Left ventricle myocardium inferior (tissue), 1 donor: ENCODE data around the gene PLEKHH2. TPM values are rescaled to one million over a fixed set of nuclear protein-coding genes. Genes with fewer than 3 reads are reported as not detected.

Source experiments
- DNase-seq: peaks from one replicate; pipeline ENCODE4 v3.0.0-alpha.2; 2020
- H3K27ac ChIP-seq: fragments of 200-600 bp; replicated peaks from 2 replicates; pipeline ENCODE4 v1.8.0; 2021
- H3K27me3 ChIP-seq: fragments of 200-600 bp; 2 replicates; pipeline ENCODE4 v1.8.0; 2021; ENCODE audit warnings: low read depth
- H3K36me3 ChIP-seq: fragments of 200-600 bp; 2 replicates; pipeline ENCODE4 v1.8.0; 2021
- H3K4me1 ChIP-seq: fragments of 200-600 bp; 2 replicates; pipeline ENCODE4 v1.8.0; 2021
- H3K4me3 ChIP-seq: fragments of 200-600 bp; 2 replicates; pipeline ENCODE4 v1.8.0; 2021; ENCODE audit warnings: mild to moderate bottlenecking, moderate library complexity
- H3K9me3 ChIP-seq: fragments of 200-600 bp; replicated peaks from 2 replicates; pipeline ENCODE4 v1.8.0; 2021
- intact Hi-C: fragments of 100-400 bp; cut with micrococcal nuclease; formaldehyde crosslinking; loops from one replicate; pipeline ENCODE4 v1.11.0; 2022
- total RNA-seq: library from RNA; stranded (reverse); fragmentation: NEBNext Ultra II Directional; extraction: Animal tissue kit (Norgen Biotek cat#: 25700); gene quantifications from one replicate; pipeline ENCODE4 v1.2.1, GENCODE V29; 2021
- TF ChIP-seq, protein P1 (sequence below): fragments of 200-600 bp; IDR thresholded peaks from 2 replicates; pipeline ENCODE4 v1.8.0; 2021; ENCODE audit warnings: antibody characterized with exemption, mild to moderate bottlenecking, borderline replicate concordance
- donor health status: DM: no; HTN: yes; CAD: no; lungs with severe emphysema.

Gene PLEKHH2
- total RNA-seq, 1 donor from 2014 or later = 1.3 TPM

DNA sequence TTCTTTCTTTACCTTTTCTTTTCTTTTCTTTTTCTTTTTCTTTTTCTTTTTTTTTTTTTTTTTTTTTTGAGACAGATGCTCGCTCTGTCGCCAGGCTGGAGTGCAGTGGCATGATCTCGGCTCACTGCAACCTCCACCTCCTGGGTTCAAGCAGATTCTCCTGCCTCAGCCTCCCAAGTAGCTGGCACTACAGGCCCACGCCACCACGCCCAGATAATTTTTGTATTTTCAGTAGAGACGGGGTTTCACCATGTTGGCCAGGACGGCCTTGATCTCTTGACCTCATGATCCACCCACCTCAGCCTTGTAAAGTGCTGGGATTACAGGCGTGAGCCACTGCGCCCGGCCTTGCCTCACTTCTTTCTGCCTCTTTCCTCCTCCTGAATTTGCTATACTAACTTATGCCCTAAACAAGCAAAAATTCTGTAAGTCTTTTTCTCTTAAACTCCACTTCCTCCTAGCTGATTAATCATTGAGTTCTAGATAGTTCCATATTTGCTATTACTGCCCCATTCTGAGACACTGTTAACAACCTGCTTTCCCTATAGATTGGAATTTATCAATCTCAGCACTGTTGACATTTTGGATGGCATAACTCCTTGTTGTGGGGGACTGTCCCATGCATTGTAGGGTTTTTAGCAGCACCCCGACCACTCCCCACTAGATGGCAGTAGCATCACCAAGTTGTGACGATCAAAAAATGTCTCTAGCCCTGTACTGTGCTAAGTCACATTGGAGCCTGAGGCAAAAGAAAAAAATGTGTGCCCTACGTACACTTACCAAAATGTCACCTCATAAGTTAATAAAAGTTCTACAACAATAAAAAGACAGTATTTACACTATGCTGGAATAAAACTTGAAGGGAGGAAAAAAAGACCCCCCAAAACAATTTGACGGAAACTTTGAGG lies 24.8 kb upstream of the PLEKHH2 start:
- Histone ChIP-seq H3K36me3 (no peaks in the 10 kb centered on the region), H3K9me3 (no peaks in the 10 kb centered on the region), H3K4me3 (no peak overlapping the region), H3K27ac (no peak overlapping the region), H3K4me1 (no peaks in the 10 kb centered on the region), H3K27me3 (peaks cover under 1% of the 10 kb centered on the region)
- TF ChIP-seq, protein P1, sequence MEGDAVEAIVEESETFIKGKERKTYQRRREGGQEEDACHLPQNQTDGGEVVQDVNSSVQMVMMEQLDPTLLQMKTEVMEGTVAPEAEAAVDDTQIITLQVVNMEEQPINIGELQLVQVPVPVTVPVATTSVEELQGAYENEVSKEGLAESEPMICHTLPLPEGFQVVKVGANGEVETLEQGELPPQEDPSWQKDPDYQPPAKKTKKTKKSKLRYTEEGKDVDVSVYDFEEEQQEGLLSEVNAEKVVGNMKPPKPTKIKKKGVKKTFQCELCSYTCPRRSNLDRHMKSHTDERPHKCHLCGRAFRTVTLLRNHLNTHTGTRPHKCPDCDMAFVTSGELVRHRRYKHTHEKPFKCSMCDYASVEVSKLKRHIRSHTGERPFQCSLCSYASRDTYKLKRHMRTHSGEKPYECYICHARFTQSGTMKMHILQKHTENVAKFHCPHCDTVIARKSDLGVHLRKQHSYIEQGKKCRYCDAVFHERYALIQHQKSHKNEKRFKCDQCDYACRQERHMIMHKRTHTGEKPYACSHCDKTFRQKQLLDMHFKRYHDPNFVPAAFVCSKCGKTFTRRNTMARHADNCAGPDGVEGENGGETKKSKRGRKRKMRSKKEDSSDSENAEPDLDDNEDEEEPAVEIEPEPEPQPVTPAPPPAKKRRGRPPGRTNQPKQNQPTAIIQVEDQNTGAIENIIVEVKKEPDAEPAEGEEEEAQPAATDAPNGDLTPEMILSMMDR = peak; percentile 85
- intact Hi-C loops = no loop called here
- DNase-seq = peak; percentile 53

GRCh38 chr2:43612944-43613343 lies 24.1 kb upstream of the PLEKHH2 start:
- TF ChIP-seq, protein P1 = no peak
- H3K4me3 ChIP-seq = no peak overlapping the region
- intact Hi-C loops = no loop called here
- no peaks in the 10 kb centered on the region for H3K9me3 ChIP-seq
- H3K36me3 ChIP-seq = no peaks in the 10 kb centered on the region
- peaks cover 8% of the 10 kb centered on the region for H3K27me3 ChIP-seq
- H3K4me1 ChIP-seq = no peaks in the 10 kb centered on the region
- DNase-seq = no peak
- H3K27ac ChIP-seq = no peak overlapping the region

DNA sequence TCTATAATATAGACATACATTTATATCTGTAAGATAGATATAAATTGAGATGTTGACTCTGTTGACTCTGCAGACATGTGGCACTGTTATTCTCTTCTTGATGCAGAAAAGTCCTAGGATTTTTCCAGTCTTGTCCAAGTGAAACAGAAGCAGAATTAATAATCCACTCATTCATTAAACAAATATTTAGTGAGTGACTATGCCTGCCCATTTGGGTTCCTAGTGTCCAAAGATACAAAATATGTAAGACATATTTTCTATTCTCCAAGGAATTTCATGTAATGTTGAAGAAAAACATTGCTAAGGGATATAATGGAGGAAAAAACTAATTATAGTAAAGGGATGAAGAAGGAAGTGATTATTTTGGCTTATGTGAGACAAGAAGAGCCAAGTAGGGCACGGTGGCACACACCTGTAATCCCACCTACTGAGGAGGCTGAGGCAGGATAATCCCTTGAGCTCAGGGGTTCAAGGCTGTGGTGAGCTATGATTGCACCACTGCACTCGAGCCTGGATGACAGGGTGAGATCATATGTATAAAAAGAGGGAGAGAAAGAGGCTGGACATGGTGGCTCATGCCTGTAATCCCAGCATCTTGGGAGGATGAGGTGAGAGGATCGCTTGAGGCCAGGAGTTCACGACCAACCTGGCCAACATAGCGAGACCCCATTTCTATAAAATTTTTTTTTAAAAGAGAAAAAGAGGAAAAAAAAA lies 19.9 kb upstream of the PLEKHH2 start:
- no peaks in the 10 kb centered on the region for H3K4me1 ChIP-seq
- intact Hi-C loops = no loop called here
- TF ChIP-seq, protein P1 = no peak

GRCh38 chr2:43619511-43619910 lies 17.5 kb upstream of the PLEKHH2 start:
- Histone ChIP-seq H3K27me3 (peaks cover 39% of the 10 kb centered on the region), H3K36me3 (no peaks in the 10 kb centered on the region), H3K9me3 (no peaks in the 10 kb centered on the region), H3K27ac (no peak overlapping the region), H3K4me3 (no peak overlapping the region), H3K4me1 (no peaks in the 10 kb centered on the region)
- TF ChIP-seq, protein P1 = no peak
- intact Hi-C loops = no loop called here
- no peak for DNase-seq

More for the DNA sequence above, 19.9 kb upstream of the PLEKHH2 start:
- H3K27ac ChIP-seq = no peak overlapping the region
- H3K4me3 ChIP-seq = no peak overlapping the region
- no peaks in the 10 kb centered on the region for H3K36me3 ChIP-seq
- H3K9me3 ChIP-seq = no peaks in the 10 kb centered on the region
- DNase-seq = no peak
- H3K27me3 ChIP-seq = peaks cover 33% of the 10 kb centered on the region

- intact Hi-C loops = no loop called here
- Histone ChIP-seq H3K27me3 (peaks cover 37% of the 10 kb centered on the region), H3K4me1 (no peaks in the 10 kb centered on the region), H3K4me3 (no peak overlapping the region), H3K27ac (peak overlapping the region; percentile 34), H3K9me3 (peaks cover 5% of the 10 kb centered on the region), H3K36me3 (no peaks in the 10 kb centered on the region)
- DNase-seq = peak; percentile 36
- TF ChIP-seq, protein P1 = no peak
These were observed 14.1 kb upstream of the PLEKHH2 start for GRCh38 chr2:43622931-43623451.
